C1 segment of cervical spinal cord (tissue), 14 donors: ENCODE results near the gene MLH3.

ENCODE experiments used
- DNase-seq, 14 donors: peaks; one replicate each; lab custom pipeline; 2025; lab: John Stamatoyannopoulos, UW

The MLH3 gene

GRCh38 chr14:75067212-75067611 lies 15.9 kb upstream of the MLH3 start:
- no peak for DNase-seq

GRCh38 chr14:75066691-75067090 lies 15.4 kb upstream of the MLH3 start:
- DNase-seq: no peak

GRCh38 chr14:75064205-75064567 lies 12.9 kb upstream of the MLH3 start:
- no peak for DNase-seq

- DNase-seq: peak in 13 of 14 donors; percentile 48 to 90 (median 84)
Measured at GRCh38 chr14:75063491-75064204, 12.4 kb upstream of the MLH3 start, which contains the start of gene ACYP1. Gene ACYP1, minus strand, starts transcription at chr14:75064024. Its CDS starts 471 bp downstream, at chr14:75063553.

GRCh38 chr14:75063013-75063412 lies 11.7 kb upstream of the MLH3 start:
- DNase-seq: peak in 1 of 14 donors; percentile 27

- no peak for DNase-seq
Measured at GRCh38 chr14:75060420-75060819, 9.2 kb upstream of the MLH3 start.

- DNase-seq: no peak
Measured at GRCh38 chr14:75059642-75060041, 8.4 kb upstream of the MLH3 start.

GRCh38 chr14:75054421-75054820 lies 3.2 kb upstream of the MLH3 start:
- DNase-seq: no peak

- no peak for DNase-seq
Measured at GRCh38 chr14:75053396-75054291, 2.4 kb upstream of the MLH3 start.

- DNase-seq: no peak
Measured at GRCh38 chr14:75051556-75051899, 261 bp upstream of the MLH3 start.

GRCh38 chr14:75049731-75050201 lies 1.5 kb downstream of the MLH3 start:
- no peak for DNase-seq

- DNase-seq: peak in 3 of 14 donors; percentile 17 to 31 (median 19)
Measured at GRCh38 chr14:75049136-75049535, 2.1 kb downstream of the MLH3 start.

GRCh38 chr14:75048101-75048500 lies 3.2 kb downstream of the MLH3 start:
- peak in 1 of 14 donors; percentile 40 for DNase-seq

- DNase-seq: no peak
Measured at GRCh38 chr14:75047506-75047905, 3.8 kb downstream of the MLH3 start.

- no peak for DNase-seq
Measured at GRCh38 chr14:75046899-75047298, 4.4 kb downstream of the MLH3 start.

- no peak for DNase-seq
Measured at GRCh38 chr14:75046275-75046674, 5.0 kb downstream of the MLH3 start.

GRCh38 chr14:75044752-75045151 lies 6.5 kb downstream of the MLH3 start:
- no peak for DNase-seq

GRCh38 chr14:75044322-75044721 lies 6.9 kb downstream of the MLH3 start:
- no peak for DNase-seq

- no peak for DNase-seq
Measured at GRCh38 chr14:75042035-75042434, 9.2 kb downstream of the MLH3 start.

- DNase-seq: no peak
Measured at GRCh38 chr14:75041613-75042012, 9.7 kb downstream of the MLH3 start.

- no peak for DNase-seq
Measured at GRCh38 chr14:75040959-75041358, 10.3 kb downstream of the MLH3 start.

- no peak for DNase-seq
Measured at GRCh38 chr14:75040507-75040906, 10.8 kb downstream of the MLH3 start.

- DNase-seq: no peak
Measured at GRCh38 chr14:75032939-75033338, 18.3 kb downstream of the MLH3 start.
